Urinary bladder (tissue), 4 donors: Measurements from ENCODE around the gene MRPS30. TPM values are rescaled to one million over a fixed set of nuclear protein-coding genes. Genes with fewer than 3 reads are reported as not detected.

Experiments
- DNase-seq: peaks from one replicate; pipeline ENCODE4 v3.0.0-alpha.2; 2015; ENCODE audit errors: extremely low spot score
- H3K27ac ChIP-seq: one replicate; pipeline ENCODE4 v1.5.1; 2013; ENCODE audit warnings: low read depth, mild to moderate bottlenecking, moderate library complexity
- H3K36me3 ChIP-seq: one replicate; pipeline ENCODE4 v1.6.1; 2013; ENCODE audit warnings: mild to moderate bottlenecking, moderate library complexity; ENCODE audit not compliant: insufficient read depth
- H3K4me1 ChIP-seq: one replicate; pipeline ENCODE4 v1.6.1; 2013; ENCODE audit warnings: mild to moderate bottlenecking, moderate library complexity; ENCODE audit not compliant: insufficient read depth
- H3K4me3 ChIP-seq: one replicate; pipeline ENCODE4 v1.5.1; 2013; ENCODE audit warnings: low read depth, low read length
- whole genome bisulfite sequencing: extraction: QIAGEN DNeasy Blood & Tissue Kit; methylation state at CpG from one replicate; pipeline ENCODE4 v1.1.7; 2013; 5-methylcytosine and 5-hydroxymethylcytosine counted together
- polyA plus RNA-seq: library from polyadenylated mRNA; stranded (reverse); fragments of 200-250 nt; gene quantifications from one replicate; pipeline ENCODE4 v1.2.3, GENCODE V29; 2013
- total RNA-seq: library from RNA; depleted of rRNA; stranded (reverse); fragments of >200 nt; gene quantifications from one replicate; pipeline ENCODE4 v1.2.3, GENCODE V29; 2014
- donor health status: healthy with polysubstance abuse.
- donor health status: healthy.

Gene MRPS30
- total and polyA plus RNA-seq, 2 donors = 29.7 to 122 TPM

DNA sequence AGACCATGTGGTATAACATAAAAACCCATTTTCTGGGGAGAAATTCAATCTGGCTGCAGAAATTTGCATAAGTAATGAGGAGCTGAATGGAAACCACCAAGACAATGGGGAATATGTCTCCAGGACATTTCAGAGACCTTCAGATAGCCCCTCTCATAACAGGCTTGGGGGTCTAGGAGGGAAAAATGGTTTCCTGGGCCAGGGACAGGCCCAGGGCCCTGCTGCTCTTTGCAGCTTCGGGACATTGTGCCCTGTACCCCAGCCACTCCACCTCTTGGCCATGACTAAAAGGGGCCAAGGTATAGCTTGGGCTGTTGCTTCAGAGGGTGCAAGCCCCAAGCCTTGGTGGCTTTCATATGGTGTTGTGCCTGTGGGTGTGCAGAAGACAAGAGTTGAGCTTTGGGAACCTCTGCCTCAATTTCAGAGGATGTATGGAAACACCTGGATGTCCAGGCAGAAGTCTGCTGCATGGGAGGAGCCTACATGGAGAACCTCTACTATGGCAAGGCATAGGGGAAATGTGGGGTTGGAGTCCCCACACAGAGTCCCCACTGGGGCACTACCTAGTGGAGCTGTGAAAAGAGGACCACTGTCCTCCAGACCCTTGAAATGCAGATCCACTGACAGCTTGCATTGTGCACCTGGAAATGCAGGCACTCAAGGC, 30.4 kb downstream of the MRPS30 start:
- 76% methylated on average over 1 of the region's 1 CpG for WGBS
- Histone ChIP-seq H3K4me1 (no peaks in the 10 kb centered on the region), H3K36me3 (no peaks in the 10 kb centered on the region)

DNA sequence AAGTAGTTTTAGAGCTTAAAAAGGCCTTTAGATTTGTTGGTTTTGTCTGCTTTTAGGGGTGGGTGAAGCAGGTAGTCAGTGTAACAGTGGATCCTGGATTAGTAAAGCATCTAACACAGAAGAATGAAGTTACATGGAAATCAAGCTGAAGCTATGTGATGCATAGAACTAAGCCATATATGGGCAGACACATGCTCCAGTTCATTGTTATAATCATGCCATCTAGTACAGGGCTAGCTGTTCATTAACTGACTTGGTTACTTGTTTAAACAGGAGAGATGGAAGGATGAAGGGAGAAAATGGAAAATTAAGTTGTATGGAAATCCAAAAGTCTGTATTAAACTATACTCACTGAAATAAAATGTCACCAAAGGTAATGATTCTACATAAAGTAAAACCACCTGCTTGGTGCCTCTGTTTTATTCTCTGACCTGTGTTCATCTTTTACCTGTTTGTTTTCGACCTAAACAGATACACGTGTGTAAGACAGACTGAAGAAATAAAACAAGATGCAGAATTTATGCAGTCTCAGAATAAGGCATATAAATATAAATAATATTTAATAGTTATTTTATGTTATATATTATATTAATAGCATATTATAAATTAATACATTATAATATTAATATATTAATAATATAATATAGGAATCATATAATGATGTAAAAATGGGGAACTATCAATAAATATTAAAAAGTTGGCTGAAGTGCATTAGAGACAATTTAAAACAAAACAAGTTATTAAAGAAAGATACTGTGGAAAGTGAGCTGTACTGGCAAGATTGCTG, 33.9 kb downstream of the MRPS30 start:
- Histone ChIP-seq H3K4me3 (no peak overlapping the region), H3K4me1 (no peaks in the 10 kb centered on the region), H3K27ac (no peak overlapping the region), H3K36me3 (no peaks in the 10 kb centered on the region)
- 87% methylated on average over 2 of the region's 2 CpGs for WGBS
- no peak for DNase-seq

More for the DNA sequence above, 30.4 kb downstream of the MRPS30 start:
- no peak overlapping the region for H3K27ac ChIP-seq
- DNase-seq = no peak
- H3K4me3 ChIP-seq = no peak overlapping the region

DNA sequence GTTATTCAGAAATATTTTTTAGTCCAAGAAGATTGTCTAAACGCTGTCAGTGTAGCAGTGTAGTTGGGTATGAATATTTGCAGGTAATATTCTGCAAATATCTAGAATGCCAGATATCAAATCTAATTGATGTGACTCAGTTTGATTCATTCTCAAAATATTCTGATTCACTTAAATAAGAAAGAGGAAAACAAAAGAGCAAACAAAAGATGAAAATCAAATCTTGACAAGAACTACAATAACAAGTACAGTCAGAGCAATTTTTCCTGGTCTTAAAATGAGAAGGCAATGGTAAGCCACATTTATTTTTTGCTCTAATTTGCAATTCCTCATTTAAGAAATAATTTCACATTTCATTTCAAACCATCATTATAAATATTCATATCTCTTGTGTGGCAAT, 36.0 kb downstream of the MRPS30 start:
- H3K4me1 ChIP-seq = no peaks in the 10 kb centered on the region
- DNase-seq = no peak
- H3K27ac ChIP-seq = no peak overlapping the region
- H3K36me3 ChIP-seq = no peaks in the 10 kb centered on the region
- 86% methylated on average over 1 of the region's 1 CpG for WGBS
- no peak overlapping the region for H3K4me3 ChIP-seq

DNA sequence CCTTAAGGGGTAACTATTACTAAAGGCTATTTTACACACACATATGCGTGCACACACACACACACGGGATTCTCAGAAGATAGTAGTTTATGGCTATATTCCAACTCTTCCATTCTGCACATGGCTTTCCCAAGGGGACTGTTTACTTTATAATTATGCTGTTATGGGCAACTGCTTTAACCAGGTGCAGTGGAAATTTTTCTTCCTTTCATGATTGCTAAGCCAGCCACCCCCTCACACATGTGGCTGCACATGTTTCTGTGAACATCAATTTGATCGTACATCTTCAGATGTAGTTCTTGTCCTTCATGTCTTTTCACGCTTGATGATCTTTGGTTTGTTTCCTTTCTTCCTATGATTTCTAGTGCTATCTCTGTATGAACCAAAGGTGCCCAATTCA, 37.0 kb downstream of the MRPS30 start:
- H3K4me3 ChIP-seq = no peak overlapping the region
- no peak overlapping the region for H3K27ac ChIP-seq
- no peak for DNase-seq
- no peaks in the 10 kb centered on the region for H3K36me3 ChIP-seq
- H3K4me1 ChIP-seq = no peaks in the 10 kb centered on the region
- WGBS = 54% methylated on average over 4 of the region's 4 CpGs

DNA sequence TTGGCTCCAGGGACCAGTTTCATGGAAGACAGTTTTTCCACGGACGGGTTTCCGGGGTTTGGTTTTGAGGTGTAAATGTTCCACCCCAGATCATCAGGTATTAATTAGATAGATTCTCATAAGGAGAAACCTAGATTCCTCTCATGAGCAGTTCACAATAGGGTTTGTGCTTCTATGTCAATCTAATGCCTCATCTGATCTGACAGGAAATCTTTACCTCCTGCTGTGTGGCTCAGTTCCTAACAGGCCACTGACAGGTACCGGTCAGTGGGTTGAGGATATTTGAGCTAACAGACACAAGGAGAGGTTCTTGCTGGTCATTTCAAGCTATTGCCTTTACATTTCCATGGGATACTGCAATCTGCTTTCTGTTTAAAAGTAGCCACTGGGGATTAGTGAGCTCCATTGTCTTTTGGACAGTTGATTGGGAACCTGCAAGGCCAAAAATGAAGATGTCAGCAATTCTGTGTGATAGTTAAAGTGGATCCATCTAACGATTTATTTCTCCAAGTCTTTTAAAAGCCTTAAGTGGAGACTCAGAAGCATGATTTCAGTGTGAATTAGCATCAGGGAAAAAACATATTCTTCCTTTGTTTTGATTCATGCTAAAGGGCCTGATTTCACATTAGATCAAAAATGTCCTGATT, 38.6 kb downstream of the MRPS30 start:
- DNase-seq = no peak
- Histone ChIP-seq H3K4me1 (no peaks in the 10 kb centered on the region), H3K27ac (no peak overlapping the region), H3K36me3 (no peaks in the 10 kb centered on the region), H3K4me3 (no peak overlapping the region)
- WGBS = 92% methylated on average over 5 of the region's 5 CpGs

DNA sequence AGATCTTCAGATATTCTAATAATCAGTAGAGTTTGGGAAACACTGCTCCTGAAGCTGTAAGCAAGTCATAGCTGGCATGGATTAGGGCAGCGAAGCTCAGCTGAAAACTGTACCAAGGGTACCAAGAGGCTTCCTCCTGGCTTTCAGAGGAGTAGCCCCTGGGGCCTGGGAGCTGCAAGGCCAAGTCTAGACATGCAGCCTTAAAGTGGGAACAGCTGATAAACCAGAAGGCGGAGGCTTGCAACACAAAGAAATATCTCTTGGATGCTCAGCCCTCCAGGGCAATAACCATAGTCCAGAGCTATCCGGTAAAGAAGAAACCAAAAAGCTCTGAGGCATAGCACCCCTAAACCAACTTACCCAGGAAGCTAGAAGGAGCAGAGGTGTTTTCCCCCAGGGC, 51.5 kb downstream of the MRPS30 start:
- Histone ChIP-seq H3K4me1 (no peaks in the 10 kb centered on the region), H3K4me3 (no peak overlapping the region), H3K27ac (no peak overlapping the region), H3K36me3 (no peaks in the 10 kb centered on the region)
- no peak for DNase-seq
- WGBS = 90% methylated on average over 3 of the region's 3 CpGs

DNA sequence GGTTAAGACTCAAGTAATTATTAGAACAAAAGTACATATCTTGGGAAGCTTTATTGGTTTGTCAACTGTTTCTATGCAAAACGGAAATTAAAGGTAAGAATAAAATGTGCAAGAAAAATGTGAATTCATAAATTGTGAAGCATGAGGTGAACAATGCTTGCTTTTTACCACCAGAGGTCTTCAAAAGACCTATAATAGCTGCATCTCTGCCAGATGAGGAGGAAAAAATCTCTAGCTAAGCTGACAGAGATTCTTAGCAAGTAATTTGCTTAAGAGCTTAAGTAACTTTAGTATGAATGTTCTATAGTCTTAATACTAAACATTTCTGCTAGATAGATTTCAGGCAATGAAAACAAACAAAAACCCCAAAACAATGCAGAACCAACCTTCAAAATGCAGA, 54.1 kb downstream of the MRPS30 start:
- no peak for DNase-seq
- Histone ChIP-seq H3K27ac (no peak overlapping the region), H3K4me1 (no peaks in the 10 kb centered on the region), H3K36me3 (no peaks in the 10 kb centered on the region), H3K4me3 (no peak overlapping the region)
- WGBS = 46% methylated on average over 1 of the region's 1 CpG
